Natural killer cell (primary cell): Measurements from ENCODE around the gene KIAA0586. TPM values are rescaled to one million over a fixed set of nuclear protein-coding genes. Genes with fewer than 3 reads are reported as not detected.

Experiments
- ATAC-seq, 3 donors: fragments of 150-1000 bp in 2 of 3; fragments of 200-7000 bp in 1 of 3; cut with Tn5 transposase; 1 replicate in 1 of 3; 2 replicates in 2 of 3; pipeline ENCODE4 v1.10.0; 2021; ENCODE audit warnings: mild to moderate bottlenecking in 2 of 3, moderate library complexity in 2 of 3
- DNase-seq, 2 donors: peaks; one replicate each; pipeline versions ENCODE4 v3.0.0 to v3.0.0-alpha.2; 2013 to 2021; ENCODE audit warnings: mixed read lengths in 1 of 2
- H3K27ac ChIP-seq: one replicate; pipeline ENCODE4 v1.5.1; 2013; ENCODE audit warnings: mild to moderate bottlenecking, low read length
- H3K27me3 ChIP-seq: one replicate; pipeline ENCODE4 v1.6.1; 2013; ENCODE audit warnings: low read length; ENCODE audit not compliant: control insufficient read depth, insufficient read depth
- H3K36me3 ChIP-seq: one replicate; pipeline ENCODE4 v1.6.1; 2013; ENCODE audit warnings: low read length; ENCODE audit not compliant: control insufficient read depth, insufficient read depth
- H3K4me1 ChIP-seq: one replicate; pipeline ENCODE4 v1.6.1; 2013; ENCODE audit warnings: low read length; ENCODE audit not compliant: control insufficient read depth, insufficient read depth
- H3K4me3 ChIP-seq: one replicate; pipeline ENCODE4 v1.5.1; 2013; ENCODE audit warnings: low read length
- H3K9me3 ChIP-seq: one replicate; pipeline ENCODE4 v1.6.1; 2013; ENCODE audit warnings: low read length; ENCODE audit not compliant: control insufficient read depth, insufficient read depth
- H3K27ac Mint-ChIP-seq, 2 donors: one replicate each; pipeline ENCODE4 v1.8.0; 2022; ENCODE audit warnings: mild to moderate bottlenecking in 2 of 2, mixed read lengths in 2 of 2, moderate library complexity in 1 of 2
- H3K27me3 Mint-ChIP-seq, 2 donors: one replicate each; pipeline ENCODE4 v1.8.0; 2022; ENCODE audit warnings: low read depth in 2 of 2, mixed read lengths in 2 of 2
- H3K36me3 Mint-ChIP-seq: one replicate; pipeline ENCODE4 v1.8.0; 2022; ENCODE audit warnings: mixed read lengths
- H3K4me1 Mint-ChIP-seq, 2 donors: one replicate each; pipeline ENCODE4 v1.8.0; 2022; ENCODE audit warnings: mixed read lengths in 2 of 2
- H3K4me3 Mint-ChIP-seq: one replicate; pipeline ENCODE4 v1.8.0; 2022; ENCODE audit warnings: mild to moderate bottlenecking, moderate library complexity, mixed read lengths
- H3K9me3 Mint-ChIP-seq, 2 donors: one replicate each; pipeline ENCODE4 v1.8.0; 2022; ENCODE audit warnings: mixed read lengths in 2 of 2
- CTCF ChIP-seq: fragments of 200-600 bp; IDR thresholded peaks from one replicate; pipeline ENCODE4 v1.8.0; 2022; ENCODE audit warnings: antibody characterized with exemption
- WGBS: methylation state at CpG from one replicate; pipeline ENCODE4 v1.1.7; 2013; ENCODE audit warnings: missing lambda C conversion rate; ENCODE audit not compliant: insufficient coverage; 5-methylcytosine and 5-hydroxymethylcytosine counted together
- intact Hi-C: fragments of 100-400 bp; cut with micrococcal nuclease; formaldehyde crosslinking; loops from one replicate; pipeline ENCODE4 v1.14.2; 2022
- total RNA-seq, 4 donors: library from RNA; stranded (reverse); fragments of 120-200 nt in 1 of 4; gene quantifications; one replicate each; pipeline versions ENCODE4 v1.2.3 to v1.2.4, GENCODE V29; 2013 to 2022

KIAA0586 gene
- total RNA-seq, 3 donors from 2014 or later (not counting 1 experiment from before 2014, with no cell fraction given), result 19.6 to 30.1 (median 28.3) TPM

GRCh38 chr14:58430156-58430555, 2.6 kb downstream of the KIAA0586 start:
- peaks cover 0 to 3% of the 10 kb centered on the region in 2 donors for H3K27me3 Mint-ChIP-seq
- H3K9me3 Mint-ChIP-seq, result no peaks in the 10 kb centered on the region
- no peak overlapping the region for H3K4me3 ChIP-seq
- no peaks in the 10 kb centered on the region for H3K27me3 ChIP-seq
- H3K36me3 Mint-ChIP-seq, result no peaks in the 10 kb centered on the region
- ATAC-seq (no peak), DNase-seq (no peak)
- TF ChIP-seq CTCF, result no peak
- H3K4me3 Mint-ChIP-seq, result no peak overlapping the region
- peak overlapping the region in 1 of 2 donors; percentile 95 for H3K27ac Mint-ChIP-seq
- H3K27ac ChIP-seq, result no peak overlapping the region
- peaks cover 31 to 32% of the 10 kb centered on the region in 2 donors for H3K4me1 Mint-ChIP-seq
- peaks cover 20% of the 10 kb centered on the region for H3K36me3 ChIP-seq
- WGBS, result 40% methylated on average over 1 of the region's 1 CpG
- intact Hi-C loops, result no loop called here
- H3K9me3 ChIP-seq, result no peaks in the 10 kb centered on the region
- peaks cover 11% of the 10 kb centered on the region for H3K4me1 ChIP-seq

- H3K9me3 Mint-ChIP-seq, result no peaks in the 10 kb centered on the region
- no peaks in the 10 kb centered on the region for H3K4me1 Mint-ChIP-seq
- Histone ChIP-seq H3K9me3 (no peaks in the 10 kb centered on the region), H3K27me3 (no peaks in the 10 kb centered on the region), H3K4me3 (no peak overlapping the region), H3K4me1 (no peaks in the 10 kb centered on the region), H3K27ac (no peak overlapping the region), H3K36me3 (peaks cover 30% of the 10 kb centered on the region)
- ATAC-seq (no peak), DNase-seq (no peak)
- 80% methylated on average over 3 of the region's 5 CpGs for WGBS
- H3K27ac Mint-ChIP-seq, result no peak overlapping the region
- no peak overlapping the region for H3K4me3 Mint-ChIP-seq
- intact Hi-C loops, result no loop called here
- H3K27me3 Mint-ChIP-seq, result no peaks in the 10 kb centered on the region
- peaks cover 7% of the 10 kb centered on the region for H3K36me3 Mint-ChIP-seq
- no peak for TF ChIP-seq CTCF
Observed at GRCh38 chr14:58439476-58439875, 12.0 kb downstream of the KIAA0586 start.

- no peaks in the 10 kb centered on the region for H3K27me3 ChIP-seq
- H3K4me1 ChIP-seq, result no peaks in the 10 kb centered on the region
- WGBS, result 98% methylated on average over 5 of the region's 5 CpGs
- intact Hi-C loops, result no loop called here
- TF ChIP-seq CTCF, result no peak
- Mint-ChIP-seq H3K36me3 (peaks cover 7% of the 10 kb centered on the region), H3K9me3 (no peaks in the 10 kb centered on the region), H3K27me3 (no peaks in the 10 kb centered on the region), H3K4me1 (no peaks in the 10 kb centered on the region), H3K27ac (no peak overlapping the region), H3K4me3 (no peak overlapping the region)
- DNase-seq, result no peak
- no peak overlapping the region for H3K27ac ChIP-seq
- ATAC-seq, result no peak
- no peaks in the 10 kb centered on the region for H3K9me3 ChIP-seq
- H3K36me3 ChIP-seq, result peaks cover 38% of the 10 kb centered on the region
- H3K4me3 ChIP-seq, result no peak overlapping the region
Observed at GRCh38 chr14:58444627-58445026, 17.1 kb downstream of the KIAA0586 start.

GRCh38 chr14:58455593-58456265, 28.2 kb downstream of the KIAA0586 start:
- no peaks in the 10 kb centered on the region for H3K27me3 ChIP-seq
- TF ChIP-seq CTCF, result no peak
- Mint-ChIP-seq H3K27me3 (no peaks in the 10 kb centered on the region), H3K27ac (no peak overlapping the region), H3K9me3 (no peaks in the 10 kb centered on the region), H3K4me1 (no peaks in the 10 kb centered on the region), H3K36me3 (peaks cover 19% of the 10 kb centered on the region), H3K4me3 (no peak overlapping the region)
- DNase-seq (no peak), ATAC-seq (no peak)
- H3K27ac ChIP-seq, result no peak overlapping the region
- no peaks in the 10 kb centered on the region for H3K9me3 ChIP-seq
- intact Hi-C loops, result no loop called here
- peaks cover 62% of the 10 kb centered on the region for H3K36me3 ChIP-seq
- no peaks in the 10 kb centered on the region for H3K4me1 ChIP-seq
- 94% methylated on average over 9 of the region's 9 CpGs for WGBS
- H3K4me3 ChIP-seq, result no peak overlapping the region
